ENCODE results near the gene TAC1. TPM values are rescaled to one million over a fixed set of nuclear protein-coding genes. Genes with fewer than 3 reads are reported as not detected.

Gene TAC1
- total RNA-seq, 1 donor from 2014 or later = not detected

GRCh38 chr7:97748482-97748881, 16.6 kb downstream of the TAC1 start:
- Mint-ChIP-seq H3K9me3 (ENCODE audit: low read depth) (peaks cover 4% of the 10 kb centered on the region), H3K36me3 (ENCODE audit: low read depth) (no peaks in the 10 kb centered on the region)

GRCh38 chr7:97751566-97751965, 19.7 kb downstream of the TAC1 start:
- TF ChIP-seq CTCF (IDR thresholded peaks at IDR 0.05) = no peak
- H3K9me3 Mint-ChIP-seq (ENCODE audit: low read depth) = peaks cover 4% of the 10 kb centered on the region
- H3K27me3 Mint-ChIP-seq (ENCODE audit: low read depth) = peaks cover 7% of the 10 kb centered on the region
- H3K4me3 Mint-ChIP-seq (ENCODE audit: unreplicated experiment) = no peak overlapping the region
- DNase-seq (ENCODE audit: low spot score) = no peak
- no peaks in the 10 kb centered on the region for H3K4me1 Mint-ChIP-seq (ENCODE audit: low read depth)
- no peak overlapping the region for H3K27ac Mint-ChIP-seq (ENCODE audit: unreplicated experiment)
- H3K36me3 Mint-ChIP-seq (ENCODE audit: low read depth) = no peaks in the 10 kb centered on the region

More at GRCh38 chr7:97748482-97748881, 16.6 kb downstream of the TAC1 start:
- no peak for TF ChIP-seq CTCF (IDR thresholded peaks at IDR 0.05)
- Mint-ChIP-seq H3K4me1 (ENCODE audit: low read depth) (no peaks in the 10 kb centered on the region), H3K4me3 (ENCODE audit: unreplicated experiment) (no peak overlapping the region), H3K27ac (ENCODE audit: unreplicated experiment) (no peak overlapping the region), H3K27me3 (ENCODE audit: low read depth) (peaks cover 10% of the 10 kb centered on the region)
- no peak for DNase-seq (ENCODE audit: low spot score)

- Mint-ChIP-seq H3K4me3 (ENCODE audit: unreplicated experiment) (no peak overlapping the region), H3K27me3 (ENCODE audit: low read depth) (peaks cover 4% of the 10 kb centered on the region), H3K36me3 (ENCODE audit: low read depth) (no peaks in the 10 kb centered on the region), H3K27ac (ENCODE audit: unreplicated experiment) (no peak overlapping the region), H3K9me3 (ENCODE audit: low read depth) (peaks cover 4% of the 10 kb centered on the region), H3K4me1 (ENCODE audit: low read depth) (no peaks in the 10 kb centered on the region)
- no peak for TF ChIP-seq CTCF (IDR thresholded peaks at IDR 0.05)
- DNase-seq (ENCODE audit: low spot score) = no peak
These were observed 20.3 kb downstream of the TAC1 start for GRCh38 chr7:97752215-97752614.

- Mint-ChIP-seq H3K27ac (ENCODE audit: unreplicated experiment) (no peak overlapping the region), H3K27me3 (ENCODE audit: low read depth) (no peaks in the 10 kb centered on the region), H3K4me1 (ENCODE audit: low read depth) (no peaks in the 10 kb centered on the region), H3K9me3 (ENCODE audit: low read depth) (peaks cover 2% of the 10 kb centered on the region), H3K36me3 (ENCODE audit: low read depth) (no peaks in the 10 kb centered on the region), H3K4me3 (ENCODE audit: unreplicated experiment) (no peak overlapping the region)
- no peak for DNase-seq (ENCODE audit: low spot score)
- TF ChIP-seq CTCF (IDR thresholded peaks at IDR 0.05) = no peak
These were observed 25.9 kb downstream of the TAC1 start for GRCh38 chr7:97757824-97758223.

- no peak for TF ChIP-seq CTCF (IDR thresholded peaks at IDR 0.05)
- Mint-ChIP-seq H3K9me3 (ENCODE audit: low read depth) (no peaks in the 10 kb centered on the region), H3K4me1 (ENCODE audit: low read depth) (no peaks in the 10 kb centered on the region), H3K27ac (ENCODE audit: unreplicated experiment) (no peak overlapping the region), H3K4me3 (ENCODE audit: unreplicated experiment) (no peak overlapping the region), H3K36me3 (ENCODE audit: low read depth) (no peaks in the 10 kb centered on the region), H3K27me3 (ENCODE audit: low read depth) (peaks cover 5% of the 10 kb centered on the region)
- DNase-seq (ENCODE audit: low spot score) = no peak
These were observed 39.0 kb downstream of the TAC1 start for GRCh38 chr7:97770850-97771249.
